Naive thymus-derived CD4-positive, alpha-beta T cell (primary cell): ENCODE data around the gene MED13L. TPM values are rescaled to one million over a fixed set of nuclear protein-coding genes. Genes with fewer than 3 reads are reported as not detected.

ENCODE experiments used
- ATAC-seq: fragments of 150-1000 bp; cut with Tn5 transposase; 2 replicates; pipeline ENCODE4 v1.10.0; 2021; ENCODE audit warnings: mild to moderate bottlenecking, moderate library complexity
- CTCF ChIA-PET: fragments of 350-600 bp; sonication (Branson Sonifier 250); formaldehyde crosslinking; loops from one replicate; lab custom pipeline; 2021; ENCODE audit warnings: antibody characterized with exemption; lab: Charles Lee
- POLR2A ChIA-PET: fragments of 350-600 bp; sonication (Branson Sonifier 250); formaldehyde crosslinking; loops from one replicate; lab custom pipeline; 2021; ENCODE audit warnings: antibody characterized with exemption, inconsistent platforms; lab: Charles Lee
- DNase-seq, 9 donors: peaks; one replicate each; pipeline versions ENCODE4 v3.0.0 to v3.0.0-alpha.2; 2020 to 2022; ENCODE audit warnings: mixed read lengths in 1 of 9
- H3K27ac ChIP-seq: one replicate; pipeline ENCODE4 v1.7.0; 2013; ENCODE audit warnings: mild to moderate bottlenecking, low read depth, low read length, moderate library complexity
- H3K27me3 ChIP-seq, 2 donors: one replicate each; pipeline ENCODE4 v1.7.0; 2013; ENCODE audit warnings: low read length in 2 of 2, mild to moderate bottlenecking in 2 of 2, moderate library complexity in 2 of 2; ENCODE audit not compliant: control insufficient read depth in 2 of 2, insufficient read depth in 2 of 2
- H3K36me3 ChIP-seq, 3 experiments: 1 replicate in 2 of 3; 2 replicates in 1 of 3; pipeline ENCODE4 v1.7.0; 2013; ENCODE audit warnings: low read length in 3 of 3, mild to moderate bottlenecking in 3 of 3, moderate library complexity in 1 of 3; ENCODE audit not compliant: insufficient read depth in 3 of 3, control insufficient read depth in 2 of 3
- H3K4me1 ChIP-seq, 2 donors: one replicate each; pipeline ENCODE4 v1.7.0; 2013; ENCODE audit warnings: low read length in 2 of 2, mild to moderate bottlenecking in 2 of 2, moderate library complexity in 1 of 2; ENCODE audit not compliant: control insufficient read depth in 2 of 2, insufficient read depth in 2 of 2
- H3K4me3 ChIP-seq: 2 replicates; pipeline ENCODE4 v1.7.0; 2013; ENCODE audit warnings: mild to moderate bottlenecking, low read length
- H3K9me3 ChIP-seq, 3 experiments: 1 replicate in 2 of 3; 2 replicates in 1 of 3; pipeline ENCODE4 v1.7.0; 2013; ENCODE audit warnings: low read length in 3 of 3; ENCODE audit not compliant: control insufficient read depth in 2 of 3
- H3K27ac Mint-ChIP-seq, 9 donors: one replicate each; pipeline ENCODE4 v1.8.0; 2020 to 2022; ENCODE audit warnings: mixed read lengths in 9 of 9, mild to moderate bottlenecking in 8 of 9, moderate library complexity in 5 of 9, inconsistent platforms in 2 of 9
- H3K27me3 Mint-ChIP-seq, 5 donors: one replicate each; pipeline ENCODE4 v1.8.0; 2021 to 2022; ENCODE audit warnings: mixed read lengths in 5 of 5, mild to moderate bottlenecking in 1 of 5
- H3K36me3 Mint-ChIP-seq, 5 donors: one replicate each; pipeline ENCODE4 v1.8.0; 2020 to 2022; ENCODE audit warnings: mixed read lengths in 5 of 5, mild to moderate bottlenecking in 3 of 5, inconsistent platforms in 1 of 5
- H3K4me1 Mint-ChIP-seq, 7 donors: one replicate each; pipeline ENCODE4 v1.8.0; 2020 to 2022; ENCODE audit warnings: mixed read lengths in 7 of 7, mild to moderate bottlenecking in 3 of 7, inconsistent platforms in 1 of 7
- H3K4me3 Mint-ChIP-seq, 10 donors: one replicate each; pipeline ENCODE4 v1.8.0; 2020 to 2022; ENCODE audit warnings: mild to moderate bottlenecking in 10 of 10, mixed read lengths in 10 of 10, moderate library complexity in 6 of 10, inconsistent platforms in 2 of 10
- H3K9me3 Mint-ChIP-seq, 11 donors: one replicate each; pipeline ENCODE4 v1.8.0; 2020 to 2022; ENCODE audit warnings: mixed read lengths in 11 of 11, mild to moderate bottlenecking in 4 of 11, inconsistent platforms in 1 of 11, moderate library complexity in 1 of 11
- intact Hi-C, 2 donors: fragments of 100-400 bp; cut with micrococcal nuclease; formaldehyde crosslinking; loops; one replicate each; pipeline ENCODE4 v1.15.1; 2023
- polyA plus RNA-seq, 2 donors: library from polyadenylated mRNA; unstranded; fragments of 300-500 nt; fragmentation: Illumina TruSeq; gene quantifications; one replicate each; pipeline ENCODE4 v1.2.3, GENCODE V29; 2021
- total RNA-seq, 6 experiments: library from RNA in 5 of 6; stranded (reverse) in 5 of 6; gene quantifications; 1 replicate in 5 of 6; 2 replicates in 1 of 6; pipeline ENCODE4 v1.2.3 and lab custom pipeline; 2021 to 2026

The MED13L gene
- total and polyA plus RNA-seq, 7 experiments from 2014 or later: 8.3 to 283 (median 155) TPM

- H3K9me3 ChIP-seq: no peaks in the 10 kb centered on the region
- Mint-ChIP-seq H3K4me3 (peak overlapping the region in 5 of 10 donors; percentile 19 to 64 (median 58)), H3K9me3 (no peaks in the 10 kb centered on the region), H3K27me3 (no peaks in the 10 kb centered on the region), H3K27ac (peak overlapping the region in 1 of 9 donors; percentile 14), H3K4me1 (peaks cover 34 to 94% (median 86%) of the 10 kb centered on the region in 7 donors), H3K36me3 (peaks cover 0 to 8% (median under 1%) of the 10 kb centered on the region in 5 donors)
- no peak for DNase-seq
- H3K27me3 ChIP-seq: no peaks in the 10 kb centered on the region
- peaks cover 4 to 22% of the 10 kb centered on the region in 2 donors for H3K4me1 ChIP-seq
- no peak for ATAC-seq
- no peaks in the 10 kb centered on the region for H3K36me3 ChIP-seq
- ChIA-PET CTCF (interaction anchor here (1.3 kb wide), 1 partner anchor 26 kb away, joined by 4 read pairs; no protein-coding TSS in a partner anchor), POLR2A (no interaction called here)
- H3K4me3 ChIP-seq: no peak overlapping the region
- intact Hi-C loops: loop anchor here in 1 of 2 donors (1.0 to 2.0 kb wide), 2 partner anchors 8 to 15 kb away; no protein-coding TSS in a partner anchor
- H3K27ac ChIP-seq: no peak overlapping the region
These were observed 67.4 kb downstream of the MED13L start for GRCh38 chr12:116210131-116210530.

DNA sequence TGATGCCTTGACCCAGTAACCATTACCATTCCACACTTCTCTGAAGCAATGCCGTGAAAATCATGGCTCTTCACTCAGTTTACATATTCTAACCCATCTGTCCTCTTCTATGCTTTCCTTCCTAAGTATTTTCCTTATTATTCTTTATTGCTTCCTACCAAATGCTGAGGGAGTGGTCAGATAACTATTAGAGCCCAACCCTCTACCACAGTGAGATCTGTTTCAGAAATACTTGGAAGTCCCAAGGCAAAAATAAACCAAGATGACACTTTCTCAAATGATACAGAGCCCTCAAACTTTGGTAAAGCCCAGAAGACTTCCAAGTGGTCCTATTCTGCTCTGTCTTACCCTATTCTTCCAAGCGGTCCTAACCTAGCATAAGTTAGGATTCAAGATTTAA is 68.0 kb downstream of the MED13L start:
- Histone ChIP-seq H3K36me3 (no peaks in the 10 kb centered on the region), H3K9me3 (no peaks in the 10 kb centered on the region), H3K27ac (no peak overlapping the region), H3K4me1 (peaks cover 4 to 16% of the 10 kb centered on the region in 2 donors), H3K4me3 (no peak overlapping the region), H3K27me3 (no peaks in the 10 kb centered on the region)
- Mint-ChIP-seq H3K27ac (peak overlapping the region in 1 of 9 donors; percentile 14), H3K4me1 (peaks cover 28 to 94% (median 86%) of the 10 kb centered on the region in 7 donors), H3K4me3 (peak overlapping the region in 3 of 10 donors; percentile 19 to 64 (median 58)), H3K27me3 (no peaks in the 10 kb centered on the region), H3K36me3 (peaks cover 0 to 13% (median 7%) of the 10 kb centered on the region in 5 donors), H3K9me3 (no peaks in the 10 kb centered on the region)
- ATAC-seq (no peak), DNase-seq (no peak)
- ChIA-PET POLR2A (no interaction called here), CTCF (interaction anchor here (1.3 kb wide), 1 partner anchor 27 kb away, joined by 4 read pairs; no protein-coding TSS in a partner anchor)
- intact Hi-C loops: no loop called here

- no peaks in the 10 kb centered on the region for H3K36me3 ChIP-seq
- ChIA-PET POLR2A (no interaction called here), CTCF (no interaction called here)
- Mint-ChIP-seq H3K27me3 (no peaks in the 10 kb centered on the region), H3K4me3 (no peak overlapping the region), H3K36me3 (peaks cover 0 to 19% (median 10%) of the 10 kb centered on the region in 5 donors), H3K9me3 (no peaks in the 10 kb centered on the region), H3K27ac (peak overlapping the region in 1 of 9 donors; percentile 62), H3K4me1 (peaks cover 20 to 94% (median 79%) of the 10 kb centered on the region in 7 donors)
- no peak for ATAC-seq
- H3K9me3 ChIP-seq: no peaks in the 10 kb centered on the region
- DNase-seq: no peak
- no peak overlapping the region for H3K27ac ChIP-seq
- H3K27me3 ChIP-seq: no peaks in the 10 kb centered on the region
- H3K4me3 ChIP-seq: no peak overlapping the region
- intact Hi-C loops: no loop called here
- H3K4me1 ChIP-seq: peaks cover 0 to 16% of the 10 kb centered on the region in 2 donors
These were observed 70.2 kb downstream of the MED13L start for GRCh38 chr12:116207274-116207673.

GRCh38 chr12:116206828-116207227 is 70.7 kb downstream of the MED13L start:
- Histone ChIP-seq H3K27ac (no peak overlapping the region), H3K4me3 (no peak overlapping the region), H3K9me3 (no peaks in the 10 kb centered on the region), H3K27me3 (no peaks in the 10 kb centered on the region), H3K36me3 (no peaks in the 10 kb centered on the region), H3K4me1 (peaks cover 0 to 16% of the 10 kb centered on the region in 2 donors)
- no peaks in the 10 kb centered on the region for H3K27me3 Mint-ChIP-seq
- no peaks in the 10 kb centered on the region for H3K9me3 Mint-ChIP-seq
- ChIA-PET CTCF (no interaction called here), POLR2A (no interaction called here)
- H3K27ac Mint-ChIP-seq: peak overlapping the region in 2 of 9 donors; percentile 52 to 62
- ATAC-seq (no peak), DNase-seq (no peak)
- no peak overlapping the region for H3K4me3 Mint-ChIP-seq
- peaks cover 20 to 94% (median 82%) of the 10 kb centered on the region in 7 donors for H3K4me1 Mint-ChIP-seq
- intact Hi-C loops: no loop called here
- peaks cover 0 to 19% (median 10%) of the 10 kb centered on the region in 5 donors for H3K36me3 Mint-ChIP-seq

DNA sequence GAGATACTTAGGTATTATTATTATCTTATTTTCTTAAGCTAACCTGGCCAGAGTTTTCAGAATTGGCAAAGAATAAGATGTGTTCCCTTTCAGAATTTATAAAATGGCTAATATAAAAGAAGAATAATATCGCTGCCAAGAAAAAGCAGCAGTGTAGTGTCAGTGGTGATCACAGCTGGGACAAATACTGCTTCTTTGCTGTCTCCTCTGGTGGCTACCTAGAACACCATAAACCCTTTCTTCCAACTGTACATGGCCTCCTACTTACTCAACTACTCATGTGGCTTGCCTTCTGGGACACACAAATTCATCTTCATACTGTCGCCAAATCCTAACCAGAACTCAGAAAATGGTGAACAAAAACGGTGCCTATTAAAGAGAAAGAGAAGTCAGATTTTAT is 72.7 kb downstream of the MED13L start:
- Mint-ChIP-seq H3K27ac (peak overlapping the region in 4 of 9 donors; percentile 16 to 79 (median 54)), H3K9me3 (no peaks in the 10 kb centered on the region), H3K4me3 (peak overlapping the region in 1 of 10 donors; percentile 2), H3K27me3 (no peaks in the 10 kb centered on the region), H3K36me3 (peaks cover 0 to 25% (median 10%) of the 10 kb centered on the region in 5 donors), H3K4me1 (peaks cover 8 to 94% (median 82%) of the 10 kb centered on the region in 7 donors)
- Histone ChIP-seq H3K27me3 (no peaks in the 10 kb centered on the region), H3K4me3 (no peak overlapping the region), H3K4me1 (peaks cover 0 to 2% of the 10 kb centered on the region in 2 donors), H3K36me3 (no peaks in the 10 kb centered on the region), H3K27ac (no peak overlapping the region), H3K9me3 (no peaks in the 10 kb centered on the region)
- ChIA-PET POLR2A (no interaction called here), CTCF (no interaction called here)
- ATAC-seq (no peak), DNase-seq (no peak)
- intact Hi-C loops: no loop called here

DNA sequence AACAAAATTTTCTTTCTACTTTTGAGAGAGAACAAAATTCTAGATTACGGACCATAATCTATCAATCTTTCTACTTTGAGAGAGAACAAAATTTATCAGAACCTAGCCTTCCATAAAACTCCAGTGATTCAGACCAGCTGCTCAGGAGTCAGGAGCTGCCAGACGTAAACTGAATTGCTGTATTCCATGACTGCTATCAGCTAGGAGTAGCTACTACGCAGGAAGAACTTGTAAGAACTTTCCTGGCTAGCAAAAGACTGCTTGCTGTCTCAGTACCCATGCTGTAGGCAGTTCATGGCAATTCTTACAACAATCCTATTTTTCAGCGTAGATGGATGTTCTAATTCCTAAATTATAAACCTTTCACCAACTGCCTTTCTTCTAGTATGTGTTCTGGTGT is 73.3 kb downstream of the MED13L start:
- Mint-ChIP-seq H3K4me1 (peaks cover 5 to 94% (median 81%) of the 10 kb centered on the region in 7 donors), H3K4me3 (peak overlapping the region in 1 of 10 donors; percentile 2), H3K27me3 (no peaks in the 10 kb centered on the region), H3K9me3 (no peaks in the 10 kb centered on the region), H3K27ac (peak overlapping the region in 1 of 9 donors; percentile 52), H3K36me3 (peaks cover 0 to 25% (median 10%) of the 10 kb centered on the region in 5 donors)
- intact Hi-C loops: no loop called here
- no peak overlapping the region for H3K4me3 ChIP-seq
- DNase-seq (no peak), ATAC-seq (no peak)
- no peaks in the 10 kb centered on the region for H3K4me1 ChIP-seq
- H3K27me3 ChIP-seq: no peaks in the 10 kb centered on the region
- no peak overlapping the region for H3K27ac ChIP-seq
- ChIA-PET CTCF (no interaction called here), POLR2A (no interaction called here)
- H3K9me3 ChIP-seq: no peaks in the 10 kb centered on the region
- no peaks in the 10 kb centered on the region for H3K36me3 ChIP-seq

- no peaks in the 10 kb centered on the region for H3K36me3 ChIP-seq
- no peaks in the 10 kb centered on the region for H3K27me3 Mint-ChIP-seq
- H3K4me1 Mint-ChIP-seq: peaks cover 12 to 96% (median 86%) of the 10 kb centered on the region in 7 donors
- POLR2A ChIA-PET: no interaction called here
- intact Hi-C loops: no loop called here
- CTCF ChIA-PET: interaction anchor here (1.1 kb wide), 1 partner anchor 203 kb away, joined by 3 read pairs; no protein-coding TSS in a partner anchor
- peaks cover 0 to 8% of the 10 kb centered on the region in 2 donors for H3K4me1 ChIP-seq
- peak overlapping the region in 3 of 10 donors; percentile 2 to 22 (median 12) for H3K4me3 Mint-ChIP-seq
- no peaks in the 10 kb centered on the region for H3K27me3 ChIP-seq
- no peaks in the 10 kb centered on the region for H3K9me3 Mint-ChIP-seq
- H3K4me3 ChIP-seq: no peak overlapping the region
- no peak overlapping the region for H3K27ac Mint-ChIP-seq
- H3K27ac ChIP-seq: no peak overlapping the region
- H3K36me3 Mint-ChIP-seq: peaks cover 0 to 25% (median 10%) of the 10 kb centered on the region in 5 donors
- DNase-seq (no peak), ATAC-seq (no peak)
- no peaks in the 10 kb centered on the region for H3K9me3 ChIP-seq
These were observed 74.6 kb downstream of the MED13L start for GRCh38 chr12:116202940-116203339.
